ENCODE results near the gene APOA5.
A peak's percentile ranks its signal among the peaks of the same experiment; 100 is the strongest.

APOA5 gene

GRCh38 chr11:116838321-116839084, 46.8 kb upstream of the APOA5 start:
- H3K4me1 ChIP-seq (ENCODE audit: insufficient read depth, low read length, severe bottlenecking) = peaks cover 8% of the 10 kb centered on the region
- no peak overlapping the region for H3K4me2 ChIP-seq (ENCODE audit: low read length)
- H3K9me3 ChIP-seq (ENCODE audit: low read length) = no peaks in the 10 kb centered on the region
- no peak overlapping the region for H3K9ac ChIP-seq (ENCODE audit: low read length)
- TF ChIP-seq CTCF (IDR thresholded peaks at IDR 0.05; ENCODE audit: low read length) (no peak), EZH2 (IDR thresholded peaks at IDR 0.05; ENCODE audit: borderline replicate concordance, low read length) (no peak)
- no peak overlapping the region for H3K27ac ChIP-seq (ENCODE audit: low read depth, low read length, poor library complexity, severe bottlenecking)
- no peak overlapping the region for H2AFZ ChIP-seq (ENCODE audit: low read length)
- no peaks in the 10 kb centered on the region for H3K79me2 ChIP-seq (ENCODE audit: insufficient read depth, low read length)
- H3K36me3 ChIP-seq (ENCODE audit: insufficient read depth, low read length) = peaks cover 8% of the 10 kb centered on the region
- H3K27me3 ChIP-seq (ENCODE audit: insufficient read depth, low read length) = no peaks in the 10 kb centered on the region
- no peaks in the 10 kb centered on the region for H3F3A ChIP-seq (ENCODE audit: insufficient read depth, low read length)
- H4K20me1 ChIP-seq (ENCODE audit: insufficient read depth, low read length) = no peaks in the 10 kb centered on the region
- no peaks in the 10 kb centered on the region for H3K9me2 ChIP-seq (ENCODE audit: low read depth, low read length)
- no peak overlapping the region for H3K4me3 ChIP-seq (ENCODE audit: low read depth, low read length, poor library complexity, severe bottlenecking)

GRCh38 chr11:116837231-116838091, 45.8 kb upstream of the APOA5 start, which contains the start of gene APOA1:
Gene APOA1 (minus strand): TSS chr11:116837622. CDS start chr11:116837387, 235 bp downstream.
- peaks cover 8% of the 10 kb centered on the region for H3K4me1 ChIP-seq (ENCODE audit: insufficient read depth, low read length, severe bottlenecking)
- no peak within 1 kb of the TSS for H3K4me3 ChIP-seq (ENCODE audit: low read depth, low read length, poor library complexity, severe bottlenecking)

GRCh38 chr11:116836632-116836991, 44.9 kb upstream of the APOA5 start:
- Histone ChIP-seq H4K20me1 (ENCODE audit: insufficient read depth, low read length) (no peaks in the 10 kb centered on the region), H3K27me3 (ENCODE audit: insufficient read depth, low read length) (no peaks in the 10 kb centered on the region), H2AFZ (ENCODE audit: low read length) (no peak overlapping the region), H3K9me3 (ENCODE audit: low read length) (no peaks in the 10 kb centered on the region), H3K4me1 (ENCODE audit: insufficient read depth, low read length, severe bottlenecking) (peaks cover 8% of the 10 kb centered on the region), H3F3A (ENCODE audit: insufficient read depth, low read length) (no peaks in the 10 kb centered on the region), H3K4me3 (ENCODE audit: low read depth, low read length, poor library complexity, severe bottlenecking) (no peak overlapping the region), H3K36me3 (ENCODE audit: insufficient read depth, low read length) (no peaks in the 10 kb centered on the region), H3K9ac (ENCODE audit: low read length) (no peak overlapping the region), H3K27ac (ENCODE audit: low read depth, low read length, poor library complexity, severe bottlenecking) (no peak overlapping the region), H3K9me2 (ENCODE audit: low read depth, low read length) (no peaks in the 10 kb centered on the region), H3K4me2 (ENCODE audit: low read length) (peak overlapping the region; percentile 66; the same call in 1 of the 2 replicates), H3K79me2 (ENCODE audit: insufficient read depth, low read length) (no peaks in the 10 kb centered on the region)
- no peak for TF ChIP-seq CTCF (IDR thresholded peaks at IDR 0.05; ENCODE audit: low read length)
- TF ChIP-seq EZH2 (IDR thresholded peaks at IDR 0.05; ENCODE audit: borderline replicate concordance, low read length) = no peak

More at GRCh38 chr11:116837231-116838091, 45.8 kb upstream of the APOA5 start, which contains the start of gene APOA1:
- TF ChIP-seq EZH2 (IDR thresholded peaks at IDR 0.05; ENCODE audit: borderline replicate concordance, low read length) = no peak
- no peak for TF ChIP-seq CTCF (IDR thresholded peaks at IDR 0.05; ENCODE audit: low read length)
- H3F3A ChIP-seq (ENCODE audit: insufficient read depth, low read length) = no peaks in the 10 kb centered on the region
- H3K9me3 ChIP-seq (ENCODE audit: low read length) = no peaks in the 10 kb centered on the region
- no peaks in the 10 kb centered on the region for H3K36me3 ChIP-seq (ENCODE audit: insufficient read depth, low read length)
- H3K27ac ChIP-seq (ENCODE audit: low read depth, low read length, poor library complexity, severe bottlenecking) = no peak within 1 kb of the TSS
- H3K4me2 ChIP-seq (ENCODE audit: low read length) = peak within 1 kb of the TSS; percentile 66; the same call in 1 of the 2 replicates
- H3K9me2 ChIP-seq (ENCODE audit: low read depth, low read length) = no peaks in the 10 kb centered on the region
- H2AFZ ChIP-seq (ENCODE audit: low read length) = no peak within 1 kb of the TSS
- H3K79me2 ChIP-seq (ENCODE audit: insufficient read depth, low read length) = no peaks in the 10 kb centered on the region
- H3K9ac ChIP-seq (ENCODE audit: low read length) = no peak within 1 kb of the TSS
- no peaks in the 10 kb centered on the region for H3K27me3 ChIP-seq (ENCODE audit: insufficient read depth, low read length)
- H4K20me1 ChIP-seq (ENCODE audit: insufficient read depth, low read length) = no peaks in the 10 kb centered on the region
